ENCODE data around the gene HIGD1A. TPM values are rescaled to one million over a fixed set of nuclear protein-coding genes. Genes with fewer than 3 reads are reported as not detected.

Gene HIGD1A
- total and polyA plus RNA-seq, 2 of the 8 experiments (the other 6 are each of a cell fraction or from before 2014, with no cell fraction given): 67.3 to 95.4 TPM

- TF ChIP-seq CHD7 (IDR thresholded peaks at IDR 0.05; ENCODE audit: insufficient replicate concordance, low read length): no peak
- TF ChIP-seq EGR1 (IDR thresholded peaks at IDR 0.05; ENCODE audit: borderline replicate concordance, low read depth, low read length): no peak
- TF ChIP-seq MAFK (IDR thresholded peaks at IDR 0.05; ENCODE audit: low read depth, low read length): no peak
Observed at GRCh38 chr3:42815826-42816225, 11.5 kb upstream of the HIGD1A start (continued).

Data from H1 (cell line).